PC-3 (cell line): ENCODE data around the gene ESF1. TPM values are rescaled to one million over a fixed set of nuclear protein-coding genes. Genes with fewer than 3 reads are reported as not detected.
A peak's percentile ranks its signal among the peaks of the same experiment; 100 is the strongest.

ENCODE experiments used
- ATAC-seq: fragments of 200-7000 bp; cut with Tn5 transposase; 2 replicates; pipeline ENCODE4 v1.9.1; 2020; ENCODE audit warnings: mild to moderate bottlenecking, moderate library complexity
- BruUV-seq: library from RNA; stranded (reverse); fragments of 400-500 nt; replicated peaks from 2 replicates; lab custom pipeline; 2021; lab: Mats Ljungman, UMichigan
- CTCF ChIA-PET: fragments of 300-600 bp; sonication (Branson Sonifier 250); formaldehyde crosslinking; loops from one replicate; lab custom pipeline; 2022; ENCODE audit warnings: antibody characterized with exemption; lab: Charles Lee
- POLR2A ChIA-PET: fragments of 300-600 bp; sonication (Branson Sonifier 250); formaldehyde crosslinking; loops from one replicate; lab custom pipeline; 2022; ENCODE audit warnings: antibody characterized with exemption; ENCODE audit not compliant: unreplicated experiment; lab: Charles Lee
- DNase-seq: peaks from one replicate; pipeline ENCODE4 v3.0.0-alpha.2; 2015
- H2AFZ ChIP-seq: fragments of 300-600 bp; sonication (generic); 2 replicates; pipeline ENCODE4 v1.6.0; 2016; ENCODE audit warnings: antibody characterized with exemption, low read length
- H3F3A ChIP-seq: fragments of 300-600 bp; sonication (generic); one replicate; pipeline ENCODE4 v1.6.0; 2017; ENCODE audit warnings: antibody characterized with exemption, low read length, control low read depth, mild to moderate bottlenecking; ENCODE audit not compliant: unreplicated experiment
- H3K27ac ChIP-seq: fragments of 300-600 bp; sonication (generic); 2 replicates; pipeline ENCODE4 v1.5.1; 2016; ENCODE audit warnings: mild to moderate bottlenecking, low read length
- H3K27me3 ChIP-seq: fragments of 300-600 bp; sonication (generic); 2 replicates; pipeline ENCODE4 v1.6.1; 2016; ENCODE audit warnings: low read length, mixed read lengths
- H3K36me3 ChIP-seq: fragments of 300-600 bp; sonication (generic); 2 replicates; pipeline ENCODE4 v1.6.1; 2016; ENCODE audit warnings: low read depth, mixed run types, low read length, mixed read lengths
- H3K4me1 ChIP-seq: fragments of 300-600 bp; sonication (generic); 2 replicates; pipeline ENCODE4 v1.5.1; 2016; ENCODE audit warnings: low read length; ENCODE audit not compliant: insufficient read depth
- H3K4me2 ChIP-seq: fragments of 300-600 bp; sonication (generic); 2 replicates; pipeline ENCODE4 v1.6.0; 2016; ENCODE audit warnings: low read length
- H3K4me3 ChIP-seq: fragments of 300-600 bp; sonication (generic); 2 replicates; pipeline ENCODE4 v1.5.1; 2016; ENCODE audit warnings: mild to moderate bottlenecking, low read length, mixed read lengths
- H3K79me2 ChIP-seq: fragments of 300-600 bp; sonication (generic); 2 replicates; pipeline ENCODE4 v1.6.1; 2017; ENCODE audit warnings: low read length, mixed read lengths
- H3K9ac ChIP-seq: fragments of 300-600 bp; sonication (generic); 2 replicates; pipeline ENCODE4 v1.6.0; 2016; ENCODE audit warnings: mild to moderate bottlenecking, low read length
- H3K9me2 ChIP-seq: fragments of 300-600 bp; sonication (generic); replicated peaks from 2 replicates; pipeline ENCODE4 v1.6.1; 2016; ENCODE audit warnings: mixed run types, low read length, mixed read lengths
- H3K9me3 ChIP-seq: fragments of 300-600 bp; sonication (generic); 2 replicates; pipeline ENCODE4 v1.6.1; 2016; ENCODE audit warnings: low read length, mixed read lengths
- H4K20me1 ChIP-seq: fragments of 300-600 bp; sonication (generic); 2 replicates; pipeline ENCODE4 v1.6.1; 2016; ENCODE audit warnings: low read length, mixed read lengths
- CTCF ChIP-seq: fragments of 300-600 bp; sonication (generic); conservative IDR thresholded peaks from 2 replicates; pipeline ENCODE4 v1.5.1; 2017; ENCODE audit warnings: antibody characterized with exemption, low read depth, mild to moderate bottlenecking, low read length
- EZH2 ChIP-seq: fragments of 300-600 bp; sonication (generic); IDR thresholded peaks from one replicate; pipeline ENCODE4 v1.6.1; 2017; ENCODE audit warnings: antibody characterized with exemption, mild to moderate bottlenecking, low read length; ENCODE audit not compliant: unreplicated experiment
- EZH2phosphoT487 ChIP-seq: fragments of 300-600 bp; sonication (generic); IDR thresholded peaks from 2 replicates; pipeline ENCODE4 v1.6.1; 2018; ENCODE audit warnings: mild to moderate bottlenecking, antibody characterized with exemption, low read length, borderline replicate concordance
- intact Hi-C: fragments of 100-400 bp; cut with micrococcal nuclease; formaldehyde crosslinking; loops from 2 replicates; pipeline ENCODE4 v1.9.0; 2023
- total RNA-seq: library from RNA; depleted of rRNA; stranded (reverse); fragments of >200 nt; gene quantifications from 2 replicates; pipeline ENCODE4 v1.2.3, GENCODE V29; 2014

ESF1 gene
- total RNA-seq, 1 experiment from 2014 or later: 13.7 TPM

- no peak overlapping the region for H2AFZ ChIP-seq
- CTCF ChIA-PET: no interaction called here
Measured at GRCh38 chr20:13681248-13682125, 103.2 kb downstream of the ESF1 start.

GRCh38 chr20:13678944-13679343 lies 105.8 kb downstream of the ESF1 start:
- Histone ChIP-seq H3K9ac (no peak overlapping the region), H2AFZ (no peak overlapping the region), H3F3A (no peaks in the 10 kb centered on the region), H3K27ac (no peak overlapping the region), H3K79me2 (no peaks in the 10 kb centered on the region), H3K4me3 (no peak overlapping the region), H3K4me1 (no peaks in the 10 kb centered on the region; the same call in 1 of the 2 replicates), H3K36me3 (no peaks in the 10 kb centered on the region), H4K20me1 (no peaks in the 10 kb centered on the region), H3K9me2 (no peaks in the 10 kb centered on the region), H3K4me2 (no peak overlapping the region), H3K27me3 (peaks cover 6% of the 10 kb centered on the region; the same call in 1 of the 2 replicates), H3K9me3 (no peaks in the 10 kb centered on the region)
- CTCF ChIA-PET: no interaction called here
- ATAC-seq (peak; percentile 63), DNase-seq (peak; percentile 20)
- intact Hi-C loops: no loop called here
- POLR2A ChIA-PET: interaction anchor here (0.6 kb wide), 2 partner anchors 9 to 29 kb away, joined by 3 to 4 read pairs; no protein-coding TSS in a partner anchor
- TF ChIP-seq CTCF (no peak), EZH2phosphoT487 (no peak), EZH2 (no peak)
- BruUV-seq: no TSS peak

More at GRCh38 chr20:13681248-13682125, 103.2 kb downstream of the ESF1 start:
- H3K9ac ChIP-seq: no peak overlapping the region
- DNase-seq (peak; percentile 34), ATAC-seq (no peak)
- TF ChIP-seq EZH2: no peak
- TF ChIP-seq EZH2phosphoT487: no peak
- no peak for TF ChIP-seq CTCF
- no peaks in the 10 kb centered on the region for H4K20me1 ChIP-seq
- H3K4me1 ChIP-seq: no peaks in the 10 kb centered on the region; the same call in 1 of the 2 replicates
- no TSS peak for BruUV-seq
- no peaks in the 10 kb centered on the region for H3K9me3 ChIP-seq
- no peaks in the 10 kb centered on the region for H3F3A ChIP-seq
- POLR2A ChIA-PET: no interaction called here
- H3K9me2 ChIP-seq: no peaks in the 10 kb centered on the region
- H3K36me3 ChIP-seq: no peaks in the 10 kb centered on the region
- H3K4me2 ChIP-seq: no peak overlapping the region
- H3K4me3 ChIP-seq: no peak overlapping the region
- no peaks in the 10 kb centered on the region for H3K79me2 ChIP-seq
- intact Hi-C loops: no loop called here
- peaks cover 9% of the 10 kb centered on the region; the same call in 1 of the 2 replicates for H3K27me3 ChIP-seq
- H3K27ac ChIP-seq: no peak overlapping the region

GRCh38 chr20:13677241-13677640 lies 107.5 kb downstream of the ESF1 start:
- no TSS peak for BruUV-seq
- POLR2A ChIA-PET: no interaction called here

More at GRCh38 chr20:13677241-13677640, 107.5 kb downstream of the ESF1 start:
- no peak overlapping the region for H3K27ac ChIP-seq
- no peak for DNase-seq
- no peaks in the 10 kb centered on the region for H3K79me2 ChIP-seq
- H3K9ac ChIP-seq: no peak overlapping the region
- CTCF ChIA-PET: no interaction called here
- no peaks in the 10 kb centered on the region for H3F3A ChIP-seq
- no peaks in the 10 kb centered on the region for H3K9me3 ChIP-seq
- no peaks in the 10 kb centered on the region; the same call in 1 of the 2 replicates for H3K4me1 ChIP-seq
- TF ChIP-seq EZH2: no peak
- no peak for TF ChIP-seq EZH2phosphoT487
- no peak for TF ChIP-seq CTCF
- no peaks in the 10 kb centered on the region for H3K36me3 ChIP-seq
- no peak for ATAC-seq
- no peak overlapping the region for H3K4me3 ChIP-seq
- intact Hi-C loops: no loop called here
- H3K4me2 ChIP-seq: no peak overlapping the region
- no peaks in the 10 kb centered on the region for H4K20me1 ChIP-seq
- no peaks in the 10 kb centered on the region for H3K27me3 ChIP-seq
- no peak overlapping the region for H2AFZ ChIP-seq
- H3K9me2 ChIP-seq: no peaks in the 10 kb centered on the region
